Hepatocyte (in vitro differentiated cells): ENCODE measurements around the gene ZNF830. TPM values are rescaled to one million over a fixed set of nuclear protein-coding genes. Genes with fewer than 3 reads are reported as not detected.
A peak's percentile ranks its signal among the peaks of the same experiment; 100 is the strongest.

ENCODE experiments used
- DNase-seq: peaks from one replicate; pipeline ENCODE4 v3.0.0-alpha.2; 2016; ENCODE audit warnings: low spot score
- H2AFZ ChIP-seq: fragments of 200-600 bp; sonication (generic); 2 replicates; pipeline ENCODE4 v1.6.0; 2016; ENCODE audit warnings: antibody characterized with exemption, mild to moderate bottlenecking
- H3K27ac ChIP-seq: fragments of 200-600 bp; sonication (generic); 2 replicates; pipeline ENCODE4 v1.5.1; 2016; ENCODE audit warnings: mild to moderate bottlenecking
- H3K27me3 ChIP-seq: fragments of 200-600 bp; sonication (generic); 2 replicates; pipeline ENCODE4 v1.6.1; 2016
- H3K36me3 ChIP-seq: fragments of 200-600 bp; sonication (generic); replicated peaks from 2 replicates; pipeline ENCODE4 v1.5.1; 2016; ENCODE audit warnings: low read depth; ENCODE audit not compliant: insufficient read depth
- H3K4me1 ChIP-seq: fragments of 200-600 bp; sonication (generic); 2 replicates; pipeline ENCODE4 v1.5.1; 2016; ENCODE audit warnings: mild to moderate bottlenecking, moderate library complexity; ENCODE audit not compliant: insufficient read depth
- H3K4me2 ChIP-seq: fragments of 200-600 bp; sonication (generic); 2 replicates; pipeline ENCODE4 v1.6.0; 2016
- H3K4me3 ChIP-seq: fragments of 200-600 bp; sonication (generic); 2 replicates; pipeline ENCODE4 v1.5.1; 2016; ENCODE audit warnings: mild to moderate bottlenecking
- H3K79me2 ChIP-seq: fragments of 200-600 bp; sonication (generic); 2 replicates; pipeline ENCODE4 v1.6.0; 2017; ENCODE audit warnings: mild to moderate bottlenecking
- H3K9me2 ChIP-seq: fragments of 200-600 bp; sonication (generic); replicated peaks from 2 replicates; pipeline ENCODE4 v1.6.0; 2017; ENCODE audit warnings: mild to moderate bottlenecking; ENCODE audit not compliant: insufficient read depth
- H3K9me3 ChIP-seq: fragments of 200-600 bp; sonication (generic); 2 replicates; pipeline ENCODE4 v1.5.1; 2016; ENCODE audit warnings: low read depth, mild to moderate bottlenecking
- H4K20me1 ChIP-seq: fragments of 200-600 bp; sonication (generic); 2 replicates; pipeline ENCODE4 v1.6.0; 2016; ENCODE audit warnings: mild to moderate bottlenecking; ENCODE audit not compliant: insufficient read depth, poor library complexity, severe bottlenecking
- EZH2 ChIP-seq: fragments of 200-600 bp; sonication (generic); IDR thresholded peaks from 2 replicates; pipeline ENCODE4 v1.6.1; 2016; ENCODE audit warnings: antibody characterized with exemption, mild to moderate bottlenecking, borderline replicate concordance
- EZH2phosphoT487 ChIP-seq: fragments of 200-600 bp; sonication (generic); IDR thresholded peaks from one replicate; pipeline ENCODE4 v1.6.1; 2018; ENCODE audit warnings: antibody characterized with exemption, mild to moderate bottlenecking, low read depth, moderate library complexity; ENCODE audit not compliant: unreplicated experiment, severe bottlenecking
- WGBS: methylation state at CpG from one replicate; pipeline ENCODE4 v1.1.6; 2016; ENCODE audit warnings: low lambda C conversion rate; ENCODE audit errors: missing lambda C conversion rate; 5-methylcytosine and 5-hydroxymethylcytosine counted together
- polyA plus RNA-seq: library from polyadenylated mRNA; unstranded; fragments of >200 nt; fragmentation: Nextera tagmentation; extraction: Ambion mirVana; gene quantifications from 2 replicates; pipeline ENCODE4 v1.2.1, GENCODE V29; 2016
- total RNA-seq: library from RNA; depleted of rRNA; stranded (reverse); fragments of >200 nt; gene quantifications from 2 replicates; pipeline ENCODE4 v1.2.3, GENCODE V29; 2014
- TF ChIP-seq, protein P1 (sequence below): fragments of 200-600 bp; sonication (generic); IDR thresholded peaks from 2 replicates; pipeline ENCODE4 v1.5.1; 2016; ENCODE audit warnings: antibody characterized with exemption, mild to moderate bottlenecking; ENCODE audit not compliant: poor library complexity

ZNF830 gene
- total and polyA plus RNA-seq, 2 experiments from 2014 or later = 11.0 to 11.8 TPM

DNA sequence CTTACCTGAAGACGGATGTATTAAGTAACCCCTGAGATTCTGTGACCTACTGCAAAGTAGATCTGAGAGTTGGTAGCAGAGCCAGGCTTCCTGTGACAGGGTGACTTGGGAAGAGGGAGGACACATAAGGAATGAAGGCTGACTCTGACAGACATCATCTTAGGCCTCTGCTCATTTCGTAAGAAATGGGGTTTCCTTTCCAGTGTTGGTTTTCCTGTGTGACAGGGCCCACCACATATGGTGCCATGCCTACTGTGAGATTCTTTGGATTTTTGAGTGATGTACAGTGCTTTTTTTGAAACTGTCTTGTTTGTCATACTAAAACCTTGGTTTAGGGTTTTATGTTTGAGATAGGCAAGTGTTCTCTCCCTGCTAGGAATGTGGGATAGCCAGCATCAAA lies 31.7 kb downstream of the ZNF830 start:
- no peaks in the 10 kb centered on the region for H3K9me2 ChIP-seq
- no peaks in the 10 kb centered on the region for H3K36me3 ChIP-seq
- WGBS = 82% methylated on average over 2 of the region's 2 CpGs
- no peak overlapping the region for H3K27ac ChIP-seq
- no peak overlapping the region for H3K4me2 ChIP-seq
- H3K4me1 ChIP-seq = no peaks in the 10 kb centered on the region
- H4K20me1 ChIP-seq = no peaks in the 10 kb centered on the region
- H3K79me2 ChIP-seq = no peaks in the 10 kb centered on the region
- no peak for DNase-seq
- no peaks in the 10 kb centered on the region for H3K27me3 ChIP-seq
- H2AFZ ChIP-seq = no peak overlapping the region
- H3K9me3 ChIP-seq = no peaks in the 10 kb centered on the region
- H3K4me3 ChIP-seq = no peak overlapping the region
- TF ChIP-seq EZH2phosphoT487 = no peak
- no peak for TF ChIP-seq EZH2
- TF ChIP-seq, protein P1, sequence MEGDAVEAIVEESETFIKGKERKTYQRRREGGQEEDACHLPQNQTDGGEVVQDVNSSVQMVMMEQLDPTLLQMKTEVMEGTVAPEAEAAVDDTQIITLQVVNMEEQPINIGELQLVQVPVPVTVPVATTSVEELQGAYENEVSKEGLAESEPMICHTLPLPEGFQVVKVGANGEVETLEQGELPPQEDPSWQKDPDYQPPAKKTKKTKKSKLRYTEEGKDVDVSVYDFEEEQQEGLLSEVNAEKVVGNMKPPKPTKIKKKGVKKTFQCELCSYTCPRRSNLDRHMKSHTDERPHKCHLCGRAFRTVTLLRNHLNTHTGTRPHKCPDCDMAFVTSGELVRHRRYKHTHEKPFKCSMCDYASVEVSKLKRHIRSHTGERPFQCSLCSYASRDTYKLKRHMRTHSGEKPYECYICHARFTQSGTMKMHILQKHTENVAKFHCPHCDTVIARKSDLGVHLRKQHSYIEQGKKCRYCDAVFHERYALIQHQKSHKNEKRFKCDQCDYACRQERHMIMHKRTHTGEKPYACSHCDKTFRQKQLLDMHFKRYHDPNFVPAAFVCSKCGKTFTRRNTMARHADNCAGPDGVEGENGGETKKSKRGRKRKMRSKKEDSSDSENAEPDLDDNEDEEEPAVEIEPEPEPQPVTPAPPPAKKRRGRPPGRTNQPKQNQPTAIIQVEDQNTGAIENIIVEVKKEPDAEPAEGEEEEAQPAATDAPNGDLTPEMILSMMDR = no peak

DNA sequence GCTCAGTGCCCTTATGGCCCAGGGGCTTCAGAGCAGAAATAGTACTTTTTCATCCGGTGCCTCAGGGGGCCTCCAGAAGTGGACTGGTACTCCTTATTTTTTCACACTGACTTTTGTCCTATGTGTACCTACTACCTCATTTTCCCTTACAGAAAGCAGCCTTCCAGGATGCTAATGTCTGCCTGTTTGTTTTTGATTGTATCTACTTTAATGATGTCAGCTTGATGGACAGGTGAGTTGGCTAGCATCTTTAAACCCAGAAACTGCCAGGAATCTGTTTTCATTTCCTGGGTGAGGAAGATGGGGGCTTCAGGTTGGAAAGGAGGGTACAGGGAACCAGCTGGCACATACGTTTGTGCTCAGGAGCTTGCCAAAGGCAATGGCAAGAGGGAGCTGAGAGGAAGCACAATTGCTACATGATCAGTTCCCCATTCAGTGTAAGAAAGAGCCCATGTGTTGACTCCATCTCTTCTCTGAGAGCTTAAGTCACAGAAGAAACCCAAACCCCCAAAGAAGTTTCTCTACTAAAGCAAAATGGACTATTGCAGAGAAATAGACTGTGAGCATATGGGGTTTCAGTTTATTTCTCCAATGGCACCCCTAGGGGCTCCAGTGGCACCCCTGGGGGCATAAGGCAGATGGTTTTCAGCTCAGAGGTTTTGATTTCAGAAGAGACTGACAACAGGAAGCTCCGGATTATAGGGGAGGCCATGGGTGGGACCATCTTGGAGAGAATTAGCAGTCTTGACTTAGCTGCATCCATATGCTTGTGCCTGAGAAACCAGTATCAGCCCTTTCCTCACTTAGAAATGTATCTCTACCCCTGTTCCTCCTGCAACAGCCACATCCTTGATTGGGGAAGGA lies 35.3 kb downstream of the ZNF830 start:
- no peak overlapping the region for H3K4me3 ChIP-seq
- no peaks in the 10 kb centered on the region for H3K79me2 ChIP-seq
- no peaks in the 10 kb centered on the region for H3K9me3 ChIP-seq
- DNase-seq = no peak
- H3K4me1 ChIP-seq = no peaks in the 10 kb centered on the region
- TF ChIP-seq, protein P1 = no peak
- TF ChIP-seq EZH2phosphoT487 (no peak), EZH2 (no peak)
- no peak overlapping the region for H3K4me2 ChIP-seq
- no peak overlapping the region for H2AFZ ChIP-seq
- H3K27me3 ChIP-seq = no peaks in the 10 kb centered on the region
- WGBS = 92% methylated on average over 3 of the region's 3 CpGs
- H3K27ac ChIP-seq = peak overlapping the region; percentile 60
- H3K36me3 ChIP-seq = no peaks in the 10 kb centered on the region
- H4K20me1 ChIP-seq = no peaks in the 10 kb centered on the region
- no peaks in the 10 kb centered on the region for H3K9me2 ChIP-seq

DNA sequence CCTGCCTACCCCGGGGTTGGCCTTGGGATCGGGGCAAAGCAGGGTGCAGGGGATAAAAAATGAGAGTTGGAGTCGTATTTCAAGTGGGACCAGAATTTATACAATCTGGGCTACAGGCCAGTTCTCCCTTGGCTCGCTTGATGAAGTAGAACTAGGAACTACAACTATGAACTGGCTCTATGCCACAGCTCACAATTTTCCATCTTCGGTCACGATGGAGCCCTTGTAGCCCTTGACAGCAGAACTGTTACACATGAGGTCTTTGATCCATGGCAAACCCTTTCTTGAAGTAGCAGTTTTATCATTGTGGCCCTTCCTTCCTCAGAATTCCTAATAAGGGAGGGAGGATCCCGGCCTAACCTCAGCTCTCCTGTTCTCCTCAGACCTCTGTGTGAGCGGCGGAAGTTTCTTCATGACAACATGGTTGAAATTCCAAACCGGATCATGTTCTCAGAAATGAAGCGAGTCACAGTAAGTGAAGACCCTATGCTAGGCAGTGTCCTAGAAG lies 36.1 kb downstream of the ZNF830 start:
- Histone ChIP-seq H4K20me1 (no peaks in the 10 kb centered on the region), H3K36me3 (no peaks in the 10 kb centered on the region), H3K79me2 (no peaks in the 10 kb centered on the region), H3K27me3 (no peaks in the 10 kb centered on the region), H3K9me3 (no peaks in the 10 kb centered on the region), H3K4me1 (no peaks in the 10 kb centered on the region), H3K4me2 (no peak overlapping the region), H2AFZ (no peak overlapping the region), H3K27ac (peak overlapping the region; percentile 60), H3K4me3 (no peak overlapping the region), H3K9me2 (no peaks in the 10 kb centered on the region)
- DNase-seq = peak; percentile 35
- TF ChIP-seq, protein P1 = no peak
- TF ChIP-seq EZH2 = no peak
- no peak for TF ChIP-seq EZH2phosphoT487
- 80% methylated on average over 11 of the region's 11 CpGs for WGBS
